OCI-LY7 (cell line): ENCODE measurements around the gene LPP. TPM values are rescaled to one million over a fixed set of nuclear protein-coding genes. Genes with fewer than 3 reads are reported as not detected.

Experiments used
- BruUV-seq: library from RNA; stranded (reverse); fragments of 400-500 nt; replicated peaks from 2 replicates; lab custom pipeline; 2021; lab: Mats Ljungman, UMichigan
- CTCF ChIA-PET: fragments of 300-600 bp; sonication (Branson Sonifier 250); formaldehyde crosslinking; loops from one replicate; lab custom pipeline; 2022; ENCODE audit warnings: antibody characterized with exemption; ENCODE audit not compliant: unreplicated experiment; lab: Charles Lee
- POLR2A ChIA-PET: fragments of 300-600 bp; sonication (Branson Sonifier 250); formaldehyde crosslinking; loops from one replicate; lab custom pipeline; 2022; ENCODE audit warnings: antibody characterized with exemption; lab: Charles Lee
- DNase-seq: peaks from one replicate; pipeline ENCODE4 v3.0.0-alpha.2; 2015; ENCODE audit warnings: low spot score
- H2AFZ ChIP-seq: fragments of 200-600 bp; sonication (generic), shearing (Covaris generic); 2 replicates; pipeline ENCODE4 v1.6.1; 2014; ENCODE audit warnings: mild to moderate bottlenecking, antibody characterized with exemption, low read length, moderate library complexity
- H3K27ac ChIP-seq: fragments of 200-600 bp; sonication (generic); 2 replicates; pipeline ENCODE4 v1.5.1; 2014; ENCODE audit warnings: mixed run types, low read depth, mild to moderate bottlenecking, moderate library complexity, low read length, inconsistent platforms; ENCODE audit not compliant: poor library complexity, severe bottlenecking
- H3K36me3 ChIP-seq: fragments of 200-600 bp; sonication (generic); 2 replicates; pipeline ENCODE4 v1.6.1; 2014; ENCODE audit warnings: mild to moderate bottlenecking, antibody characterized with exemption, low read length, moderate library complexity, mixed read lengths; ENCODE audit not compliant: insufficient read depth
- H3K4me1 ChIP-seq: fragments of 200-600 bp; sonication (generic); 2 replicates; pipeline ENCODE4 v1.5.1; 2014; ENCODE audit warnings: mild to moderate bottlenecking, low read length; ENCODE audit not compliant: insufficient read depth, poor library complexity, severe bottlenecking
- H3K4me2 ChIP-seq: fragments of 200-600 bp; sonication (generic); 2 replicates; pipeline ENCODE4 v1.6.1; 2014; ENCODE audit warnings: mild to moderate bottlenecking, low read length
- H3K4me3 ChIP-seq: fragments of 200-600 bp; sonication (generic); 2 replicates; pipeline ENCODE4 v1.5.1; 2014; ENCODE audit warnings: mild to moderate bottlenecking, low read depth, low read length; ENCODE audit not compliant: poor library complexity, severe bottlenecking
- H3K79me2 ChIP-seq: fragments of 200-600 bp; sonication (generic); 2 replicates; pipeline ENCODE4 v1.6.1; 2016; ENCODE audit warnings: low read depth, mild to moderate bottlenecking, low read length, moderate library complexity, mixed read lengths; ENCODE audit not compliant: insufficient read depth
- H3K9me2 ChIP-seq: fragments of 200-600 bp; sonication (generic); 2 replicates; pipeline ENCODE4 v1.6.1; 2016; ENCODE audit warnings: mild to moderate bottlenecking, low read length, mixed read lengths; ENCODE audit not compliant: insufficient read depth
- H3K9me3 ChIP-seq: fragments of 200-600 bp; sonication (generic); 2 replicates; pipeline ENCODE4 v1.6.1; 2014; ENCODE audit warnings: mild to moderate bottlenecking, mixed run types, low read length, mixed read lengths
- H4K20me1 ChIP-seq: fragments of 200-600 bp; sonication (generic); 2 replicates; pipeline ENCODE4 v1.6.1; 2014; ENCODE audit warnings: mild to moderate bottlenecking, antibody characterized with exemption, low read length, moderate library complexity, mixed read lengths; ENCODE audit not compliant: insufficient read depth
- EZH2phosphoT487 ChIP-seq: fragments of 200-600 bp; sonication (generic); IDR thresholded peaks from 2 replicates; pipeline ENCODE4 v1.6.1; 2018; ENCODE audit warnings: low read depth, borderline replicate concordance, mild to moderate bottlenecking, mixed run types, antibody characterized with exemption, low read length, moderate library complexity, mixed read lengths
- intact Hi-C: fragments of 100-400 bp; cut with micrococcal nuclease; formaldehyde crosslinking; loops from one replicate; pipeline ENCODE4 v1.10.0; 2022; ENCODE audit not compliant: unreplicated experiment
- total RNA-seq, 2 experiments: library from RNA; depleted of rRNA in 1 of 2; stranded (reverse); fragments of >200 nt in 1 of 2; shearing (Covaris generic) in 1 of 2; gene quantifications; 2 replicates each; pipeline ENCODE4 v1.2.3, GENCODE V29; 2014 to 2022
- TF ChIP-seq, protein P1 (sequence below): fragments of 200-600 bp; sonication (generic); conservative IDR thresholded peaks from 2 replicates; pipeline ENCODE4 v1.5.1; 2014; ENCODE audit warnings: mild to moderate bottlenecking, antibody characterized with exemption, low read length, moderate library complexity, mixed read lengths

Gene LPP
- total RNA-seq, 2 experiments from 2014 or later = 10.9 to 119 TPM

DNA sequence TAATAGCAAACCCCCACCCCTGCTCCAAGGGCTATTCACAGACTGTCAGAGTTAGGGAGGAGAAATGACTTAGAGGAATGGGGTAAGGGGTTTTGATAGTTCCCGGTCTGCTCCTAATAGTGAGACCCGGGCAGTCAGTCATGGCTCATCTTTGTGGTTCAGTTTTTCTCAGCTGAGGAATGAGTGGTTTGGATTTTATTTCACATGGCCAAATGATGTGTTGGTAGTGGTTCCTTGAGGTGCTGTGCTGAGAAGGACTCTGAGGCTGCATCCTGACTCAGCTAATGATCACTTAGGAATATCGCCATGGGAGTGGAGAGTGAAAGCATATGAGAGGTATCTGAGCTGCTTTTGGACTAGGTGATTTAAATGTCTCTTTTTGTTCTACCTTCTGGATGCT, 80.2 kb downstream of the LPP start:
- Histone ChIP-seq H3K79me2 (no peaks in the 10 kb centered on the region; the same call in 1 of the 2 replicates), H3K4me2 (no peak overlapping the region), H3K27ac (no peak overlapping the region), H4K20me1 (no peaks in the 10 kb centered on the region), H3K4me3 (no peak overlapping the region), H3K36me3 (no peaks in the 10 kb centered on the region), H2AFZ (no peak overlapping the region; the same call in 1 of the 2 replicates), H3K4me1 (peaks cover 77% of the 10 kb centered on the region), H3K9me3 (no peaks in the 10 kb centered on the region), H3K9me2 (no peaks in the 10 kb centered on the region)
- CTCF ChIA-PET = no interaction called here
- intact Hi-C loops = no loop called here
- BruUV-seq = no TSS peak
- POLR2A ChIA-PET = interaction anchor here (0.7 to 1.2 kb wide), 6 partner anchors 14 to 384 kb away, joined by 3 to 12 read pairs (median 3); no protein-coding TSS in a partner anchor
- no peak for DNase-seq
- TF ChIP-seq, protein P1, sequence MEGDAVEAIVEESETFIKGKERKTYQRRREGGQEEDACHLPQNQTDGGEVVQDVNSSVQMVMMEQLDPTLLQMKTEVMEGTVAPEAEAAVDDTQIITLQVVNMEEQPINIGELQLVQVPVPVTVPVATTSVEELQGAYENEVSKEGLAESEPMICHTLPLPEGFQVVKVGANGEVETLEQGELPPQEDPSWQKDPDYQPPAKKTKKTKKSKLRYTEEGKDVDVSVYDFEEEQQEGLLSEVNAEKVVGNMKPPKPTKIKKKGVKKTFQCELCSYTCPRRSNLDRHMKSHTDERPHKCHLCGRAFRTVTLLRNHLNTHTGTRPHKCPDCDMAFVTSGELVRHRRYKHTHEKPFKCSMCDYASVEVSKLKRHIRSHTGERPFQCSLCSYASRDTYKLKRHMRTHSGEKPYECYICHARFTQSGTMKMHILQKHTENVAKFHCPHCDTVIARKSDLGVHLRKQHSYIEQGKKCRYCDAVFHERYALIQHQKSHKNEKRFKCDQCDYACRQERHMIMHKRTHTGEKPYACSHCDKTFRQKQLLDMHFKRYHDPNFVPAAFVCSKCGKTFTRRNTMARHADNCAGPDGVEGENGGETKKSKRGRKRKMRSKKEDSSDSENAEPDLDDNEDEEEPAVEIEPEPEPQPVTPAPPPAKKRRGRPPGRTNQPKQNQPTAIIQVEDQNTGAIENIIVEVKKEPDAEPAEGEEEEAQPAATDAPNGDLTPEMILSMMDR = no peak

DNA sequence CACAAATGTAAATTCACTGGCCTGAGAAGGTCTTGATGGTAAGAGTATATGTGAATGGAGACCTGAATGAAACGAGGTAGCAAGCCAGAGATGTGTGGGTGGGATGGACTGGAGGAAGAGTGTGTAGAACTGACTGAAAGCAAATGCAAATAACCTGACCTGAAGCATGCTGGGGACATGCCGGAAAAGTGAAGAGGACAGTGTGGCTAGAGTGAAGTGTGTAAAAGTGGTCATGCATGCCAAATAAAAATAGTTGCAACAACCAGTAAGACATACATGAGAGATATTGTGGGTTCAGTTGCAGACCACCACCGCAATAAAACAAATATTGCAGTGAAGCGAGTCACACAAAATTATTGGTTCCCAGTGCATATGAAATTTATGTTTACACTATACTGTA, 82.3 kb downstream of the LPP start:
- ChIA-PET POLR2A (interaction anchor here (0.9 to 1.0 kb wide), 2 partner anchors 19 to 114 kb away, joined by 3 to 5 read pairs; no protein-coding TSS in a partner anchor), CTCF (no interaction called here)
- peak overlapping the region; percentile 42 for H2AFZ ChIP-seq

GRCh38 chr3:188239035-188239434, 85.1 kb downstream of the LPP start:
- no peaks in the 10 kb centered on the region for H3K36me3 ChIP-seq
- H3K9me2 ChIP-seq = no peaks in the 10 kb centered on the region
- intact Hi-C loops = loop anchor here (1.0 to 2.0 kb wide), 5 partner anchors 22 to 497 kb away; no protein-coding TSS in a partner anchor
- H3K4me3 ChIP-seq = peak overlapping the region; percentile 57
- peak overlapping the region; percentile 81 for H3K4me2 ChIP-seq
- ChIA-PET CTCF (interaction anchor here (0.5 to 0.7 kb wide), 3 partner anchors 16 to 299 kb away, joined by 3 read pairs; no protein-coding TSS in a partner anchor), POLR2A (interaction anchor here (0.5 to 2.3 kb wide), 15 partner anchors 10 to 494 kb away, joined by 3 to 14 read pairs (median 4); partner anchors contain the start of gene BCL6)
- H2AFZ ChIP-seq = no peak overlapping the region; the same call in 1 of the 2 replicates
- no peaks in the 10 kb centered on the region for H4K20me1 ChIP-seq
- no TSS peak for BruUV-seq
- peaks cover 99% of the 10 kb centered on the region for H3K4me1 ChIP-seq
- H3K27ac ChIP-seq = peak overlapping the region; percentile 98
- peak; percentile 92 for DNase-seq
- peaks cover 25% of the 10 kb centered on the region; the same call in 1 of the 2 replicates for H3K79me2 ChIP-seq
- TF ChIP-seq, protein P1 = no peak
- no peak for TF ChIP-seq EZH2phosphoT487
- H3K9me3 ChIP-seq = no peaks in the 10 kb centered on the region

More for the DNA sequence above, 82.3 kb downstream of the LPP start:
- H3K4me3 ChIP-seq = peak overlapping the region; percentile 16
- H3K9me3 ChIP-seq = no peaks in the 10 kb centered on the region
- intact Hi-C loops = no loop called here
- H3K79me2 ChIP-seq = peaks cover 17% of the 10 kb centered on the region; the same call in 1 of the 2 replicates
- H3K27ac ChIP-seq = peak overlapping the region; percentile 98
- BruUV-seq = no TSS peak
- no peaks in the 10 kb centered on the region for H3K36me3 ChIP-seq
- H4K20me1 ChIP-seq = no peaks in the 10 kb centered on the region
- peak; percentile 62 for DNase-seq
- no peak for TF ChIP-seq EZH2phosphoT487
- TF ChIP-seq, protein P1 = no peak
- H3K4me1 ChIP-seq = peaks cover 92% of the 10 kb centered on the region
- peak overlapping the region; percentile 81 for H3K4me2 ChIP-seq
- H3K9me2 ChIP-seq = no peaks in the 10 kb centered on the region
